ACC112 (cell line): ENCODE measurements around the gene HECTD4.
A peak's percentile ranks its signal among the peaks of the same experiment; 100 is the strongest.

ENCODE experiments used
- H2AFZ ChIP-seq: fragments of 200-600 bp; sonication (generic); one replicate; pipeline ENCODE4 v1.6.0; 2017; ENCODE audit warnings: antibody characterized with exemption, low read length; ENCODE audit not compliant: unreplicated experiment
- H3K27ac ChIP-seq: fragments of 200-600 bp; sonication (generic); 2 replicates; pipeline ENCODE4 v1.5.1; 2014; ENCODE audit warnings: low read depth, mild to moderate bottlenecking, antibody characterized with exemption, low read length, moderate library complexity
- H3K27me3 ChIP-seq: fragments of 200-600 bp; sonication (generic); 2 replicates; pipeline ENCODE4 v1.6.1; 2014; ENCODE audit warnings: mild to moderate bottlenecking, antibody characterized with exemption, low read length, moderate library complexity, mixed read lengths; ENCODE audit not compliant: insufficient read depth
- H3K36me3 ChIP-seq: fragments of 200-600 bp; sonication (generic); 2 replicates; pipeline ENCODE4 v1.6.1; 2016; ENCODE audit warnings: mild to moderate bottlenecking, antibody characterized with exemption, low read length, moderate library complexity, mixed read lengths; ENCODE audit not compliant: insufficient read depth
- H3K4me1 ChIP-seq: fragments of 200-600 bp; sonication (generic); one replicate; pipeline ENCODE4 v1.6.1; 2016; ENCODE audit warnings: low read length, mixed read lengths; ENCODE audit not compliant: insufficient read depth, unreplicated experiment, control insufficient read depth
- H3K4me3 ChIP-seq: fragments of 200-600 bp; sonication (generic); 2 replicates; pipeline ENCODE4 v1.5.1; 2014; ENCODE audit warnings: mild to moderate bottlenecking, low read depth, low read length
- H3K79me2 ChIP-seq: fragments of 200-600 bp; sonication (generic); one replicate; pipeline ENCODE4 v1.6.0; 2016; ENCODE audit warnings: low read length; ENCODE audit not compliant: control insufficient read depth, unreplicated experiment, insufficient read depth

Gene HECTD4

DNA sequence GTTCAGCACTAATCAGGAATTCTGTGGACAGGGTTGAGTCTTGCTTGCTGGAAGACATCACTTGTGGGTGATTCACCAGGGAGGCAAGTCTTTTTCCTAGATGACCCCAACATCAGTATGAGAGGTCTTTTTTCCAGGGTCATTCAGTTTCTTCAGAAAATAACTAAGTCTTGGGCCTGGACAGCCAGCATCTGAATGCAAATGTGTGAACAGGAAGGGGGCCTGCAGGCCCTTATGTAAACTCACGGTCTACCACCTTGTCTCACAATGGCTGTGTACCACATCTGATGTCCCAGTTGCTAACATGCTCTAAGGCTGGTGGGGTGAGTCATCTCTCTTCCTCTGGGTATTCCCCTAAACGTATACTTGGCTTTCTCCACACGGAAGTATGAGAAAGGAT, 79.2 kb downstream of the HECTD4 start:
- Histone ChIP-seq H3K79me2 (no peaks in the 10 kb centered on the region), H3K27me3 (no peaks in the 10 kb centered on the region), H2AFZ (no peak overlapping the region), H3K36me3 (0 out of 2 replicates have a peak, but pooled peaks cover 7% of the 10 kb centered on the region), H3K27ac (peak overlapping the region; percentile 65), H3K4me3 (no peak overlapping the region), H3K4me1 (peaks cover 11% of the 10 kb centered on the region)

- Histone ChIP-seq H3K27ac (no peak overlapping the region), H3K4me3 (no peak overlapping the region), H3K27me3 (no peaks in the 10 kb centered on the region), H3K36me3 (0 out of 2 replicates have a peak, but pooled peaks cover 2% of the 10 kb centered on the region), H3K79me2 (no peaks in the 10 kb centered on the region), H2AFZ (no peak overlapping the region), H3K4me1 (peaks cover 11% of the 10 kb centered on the region)
Measured at GRCh38 chr12:112299704-112300103, 82.5 kb downstream of the HECTD4 start.

GRCh38 chr12:112297188-112297587, 85.0 kb downstream of the HECTD4 start:
- Histone ChIP-seq H3K27ac (no peak overlapping the region), H3K4me1 (no peaks in the 10 kb centered on the region), H3K79me2 (no peaks in the 10 kb centered on the region), H2AFZ (no peak overlapping the region), H3K36me3 (0 out of 2 replicates have a peak, but pooled peaks cover 2% of the 10 kb centered on the region), H3K27me3 (no peaks in the 10 kb centered on the region), H3K4me3 (no peak overlapping the region)

DNA sequence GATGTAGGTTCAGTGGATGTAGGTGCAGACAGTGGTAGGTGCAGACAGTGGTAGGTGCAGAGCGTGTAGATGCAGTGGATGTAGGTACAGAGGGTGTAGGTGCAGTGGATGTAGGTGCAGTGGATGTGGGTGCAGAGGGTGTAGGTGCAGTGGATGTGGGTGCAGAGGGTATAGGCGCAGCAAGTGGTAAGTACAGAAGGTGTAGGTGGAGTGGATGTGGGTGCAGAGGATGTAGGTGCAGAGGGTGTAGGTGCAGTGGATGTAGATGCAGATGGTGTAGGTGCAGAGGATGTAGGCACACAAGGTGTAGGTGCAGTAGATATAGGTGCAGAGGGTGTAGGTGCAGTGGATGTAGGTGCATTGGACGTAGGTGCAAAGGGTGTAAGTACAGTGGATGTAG, 86.0 kb downstream of the HECTD4 start:
- 0 out of 2 replicates have a peak, but pooled peaks cover 2% of the 10 kb centered on the region for H3K36me3 ChIP-seq
- H3K4me1 ChIP-seq = no peaks in the 10 kb centered on the region
- no peak overlapping the region for H3K4me3 ChIP-seq
- no peak overlapping the region for H3K27ac ChIP-seq
- H3K79me2 ChIP-seq = no peaks in the 10 kb centered on the region
- no peaks in the 10 kb centered on the region for H3K27me3 ChIP-seq
- no peak overlapping the region for H2AFZ ChIP-seq

- Histone ChIP-seq H2AFZ (no peak overlapping the region), H3K79me2 (no peaks in the 10 kb centered on the region), H3K36me3 (0 out of 2 replicates have a peak, but pooled peaks cover 2% of the 10 kb centered on the region), H3K4me1 (no peaks in the 10 kb centered on the region), H3K27me3 (no peaks in the 10 kb centered on the region), H3K27ac (no peak overlapping the region), H3K4me3 (no peak overlapping the region)
Measured at GRCh38 chr12:112294793-112295192, 87.4 kb downstream of the HECTD4 start.

DNA sequence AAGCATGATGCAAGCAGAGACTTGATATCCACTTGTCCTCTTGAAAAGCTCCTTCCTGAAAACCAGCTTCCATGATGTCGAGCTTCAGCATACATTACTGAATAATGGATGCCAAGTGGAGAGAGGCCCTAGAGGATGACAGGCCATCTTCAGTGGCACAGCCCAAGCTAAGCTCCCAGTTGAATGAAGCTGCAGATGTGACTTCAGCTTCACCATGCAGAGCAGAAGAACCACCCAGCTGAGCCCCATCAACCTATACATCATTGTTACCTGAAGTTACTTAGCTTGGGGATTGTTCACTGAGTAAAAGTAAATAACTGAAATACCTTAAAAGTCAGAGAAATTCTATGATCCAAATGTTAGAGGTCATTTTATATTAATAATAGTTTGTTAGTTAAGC, 93.6 kb downstream of the HECTD4 start:
- no peak overlapping the region for H2AFZ ChIP-seq
- H3K4me1 ChIP-seq = no peaks in the 10 kb centered on the region
- H3K27ac ChIP-seq = no peak overlapping the region
- no peaks in the 10 kb centered on the region for H3K79me2 ChIP-seq
- H3K36me3 ChIP-seq = peaks cover 11% of the 10 kb centered on the region
- no peak overlapping the region for H3K4me3 ChIP-seq
- H3K27me3 ChIP-seq = no peaks in the 10 kb centered on the region

DNA sequence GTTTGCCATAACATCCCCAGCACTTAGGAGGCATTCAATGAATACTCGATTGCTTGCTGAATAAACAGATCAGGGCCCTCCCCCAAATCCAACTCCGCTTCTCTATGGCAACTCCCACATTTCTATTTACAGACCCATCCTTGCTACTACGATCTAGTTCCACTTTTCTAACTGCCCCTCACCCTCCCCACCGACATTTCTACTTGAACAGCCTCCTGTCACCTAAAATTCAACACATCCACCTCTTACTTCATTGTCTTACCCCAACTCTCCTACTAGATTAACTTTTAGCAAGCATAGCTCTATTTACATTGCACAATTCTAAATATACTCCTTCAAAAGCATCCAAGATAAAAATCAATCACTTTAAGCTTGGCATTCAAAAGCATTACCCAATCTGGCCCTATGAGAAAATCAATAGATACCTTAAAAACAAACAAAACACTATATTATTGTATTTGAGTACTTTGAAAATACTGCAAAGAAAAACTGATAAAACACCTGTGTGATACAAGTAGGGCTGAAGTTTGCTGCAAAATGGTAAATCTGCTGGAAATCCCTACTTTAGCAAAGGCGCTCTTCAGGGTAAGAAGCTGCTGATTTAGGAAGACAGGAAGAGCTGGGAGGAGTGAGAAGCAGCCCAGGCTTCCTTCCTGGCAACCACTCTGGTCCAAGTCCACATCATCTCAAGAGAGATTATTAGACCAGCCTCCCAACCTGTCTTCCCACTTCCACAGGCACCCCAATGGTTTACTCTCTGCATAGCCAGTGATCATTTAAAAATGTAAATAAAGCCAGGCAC, 96.4 kb downstream of the HECTD4 start:
- H3K36me3 ChIP-seq = peaks cover 11% of the 10 kb centered on the region

DNA sequence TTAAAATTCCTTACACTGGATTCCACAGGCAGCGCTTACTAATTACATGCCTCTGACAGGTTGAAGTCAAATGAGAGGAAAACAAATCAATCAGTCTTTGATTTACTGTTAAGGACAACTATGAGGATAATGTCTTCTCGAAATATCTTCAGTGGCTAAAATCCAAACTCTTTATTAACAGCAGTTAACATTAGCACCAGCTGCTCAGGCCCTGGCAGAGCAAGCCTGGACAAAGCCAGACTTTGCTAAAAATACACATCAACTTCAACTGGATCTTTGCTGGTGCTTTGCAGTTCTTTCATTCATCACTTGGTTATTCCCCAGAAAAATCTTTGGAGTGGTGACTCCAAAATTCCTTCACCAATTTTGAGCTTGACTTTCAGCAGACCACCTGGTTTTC, 98.7 kb downstream of the HECTD4 start:
- Histone ChIP-seq H2AFZ (no peak overlapping the region), H3K36me3 (peaks cover 2% of the 10 kb centered on the region), H3K79me2 (no peaks in the 10 kb centered on the region), H3K27me3 (no peaks in the 10 kb centered on the region), H3K4me1 (no peaks in the 10 kb centered on the region), H3K4me3 (no peak overlapping the region), H3K27ac (no peak overlapping the region)

More for the DNA sequence above, 96.4 kb downstream of the HECTD4 start:
- Histone ChIP-seq H3K4me3 (no peak overlapping the region), H2AFZ (no peak overlapping the region), H3K79me2 (no peaks in the 10 kb centered on the region), H3K27me3 (no peaks in the 10 kb centered on the region), H3K27ac (no peak overlapping the region), H3K4me1 (no peaks in the 10 kb centered on the region)

DNA sequence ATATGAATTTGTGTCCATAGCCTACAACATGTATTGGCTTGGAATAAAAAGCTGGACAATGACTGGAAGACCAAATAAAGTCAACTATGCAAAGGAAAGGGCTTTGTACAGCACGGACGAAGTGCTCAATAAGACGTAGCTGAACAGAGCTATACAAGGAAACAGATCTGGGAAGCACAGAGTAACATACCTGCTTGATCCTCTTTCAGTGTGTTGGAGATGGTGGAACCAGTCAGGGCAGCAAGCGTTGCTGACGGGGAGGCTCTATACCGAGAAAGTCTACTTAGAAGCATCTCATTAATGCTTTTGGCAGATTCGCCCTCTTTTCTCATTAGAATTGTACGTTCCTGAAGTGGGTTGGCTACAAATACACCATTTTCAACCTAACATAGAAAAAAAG, 99.3 kb downstream of the HECTD4 start:
- Histone ChIP-seq H3K27ac (no peak overlapping the region), H3K79me2 (no peaks in the 10 kb centered on the region), H3K4me1 (no peaks in the 10 kb centered on the region), H3K27me3 (no peaks in the 10 kb centered on the region), H3K4me3 (no peak overlapping the region), H2AFZ (no peak overlapping the region), H3K36me3 (no peaks in the 10 kb centered on the region)

- Histone ChIP-seq H3K27ac (no peak overlapping the region), H3K4me1 (no peaks in the 10 kb centered on the region), H3K79me2 (no peaks in the 10 kb centered on the region), H3K27me3 (no peaks in the 10 kb centered on the region), H2AFZ (no peak overlapping the region), H3K4me3 (no peak overlapping the region), H3K36me3 (peaks cover 8% of the 10 kb centered on the region; the same call in 1 of the 2 replicates)
Measured at GRCh38 chr12:112275836-112276235, 106.4 kb downstream of the HECTD4 start.

- peaks cover 8% of the 10 kb centered on the region; the same call in 1 of the 2 replicates for H3K36me3 ChIP-seq
- no peaks in the 10 kb centered on the region for H3K79me2 ChIP-seq
- H2AFZ ChIP-seq = no peak overlapping the region
- H3K27me3 ChIP-seq = no peaks in the 10 kb centered on the region
- no peak overlapping the region for H3K27ac ChIP-seq
- no peaks in the 10 kb centered on the region for H3K4me1 ChIP-seq
- H3K4me3 ChIP-seq = no peak overlapping the region
Measured at GRCh38 chr12:112275207-112275606, 107.0 kb downstream of the HECTD4 start.
